Lung (tissue), 12 donors: ENCODE results near the gene VENTX. TPM values are rescaled to one million over a fixed set of nuclear protein-coding genes. Genes with fewer than 3 reads are reported as not detected.

Source experiments
- ATAC-seq: fragments of 200-7000 bp; cut with Tn5 transposase; one replicate; pipeline ENCODE4 v1.9.1; 2020; ENCODE audit warnings: moderate number of reproducible peaks; ENCODE audit not compliant: insufficient read depth, low FRiP score
- DNase-seq, 3 donors: peaks; one replicate each; pipeline ENCODE4 v3.0.0-alpha.2; 2013 to 2017
- H3K27ac ChIP-seq, 2 donors: one replicate each; pipeline ENCODE4 v1.5.1; 2013; ENCODE audit warnings: mild to moderate bottlenecking in 2 of 2, moderate library complexity in 2 of 2, control low read depth in 1 of 2, inconsistent platforms in 1 of 2, low read depth in 1 of 2, low read length in 1 of 2
- H3K27me3 ChIP-seq, 3 donors: one replicate each; pipeline ENCODE4 v1.5.1; 2013; ENCODE audit warnings: low read length in 2 of 3; ENCODE audit not compliant: control insufficient read depth in 3 of 3, insufficient read depth in 3 of 3
- H3K36me3 ChIP-seq, 4 donors: one replicate each; pipeline ENCODE4 v1.5.1; 2013; ENCODE audit warnings: low read length in 4 of 4, mild to moderate bottlenecking in 1 of 4, moderate library complexity in 1 of 4; ENCODE audit not compliant: control insufficient read depth in 4 of 4, insufficient read depth in 4 of 4
- H3K4me1 ChIP-seq, 5 donors: one replicate each; pipeline ENCODE4 v1.5.1; 2013; ENCODE audit warnings: low read length in 5 of 5, mild to moderate bottlenecking in 2 of 5, moderate library complexity in 1 of 5; ENCODE audit not compliant: control insufficient read depth in 5 of 5, insufficient read depth in 5 of 5
- H3K4me3 ChIP-seq: one replicate; pipeline ENCODE4 v1.5.1; 2013; ENCODE audit warnings: mild to moderate bottlenecking, control low read depth, moderate library complexity
- H3K9ac ChIP-seq, 2 donors: one replicate each; pipeline ENCODE4 v1.5.1; 2013; ENCODE audit warnings: low read length in 2 of 2, control low read depth in 1 of 2; ENCODE audit not compliant: insufficient read depth in 1 of 2
- H3K9me3 ChIP-seq, 4 donors: one replicate each; pipeline ENCODE4 v1.5.1; 2013; ENCODE audit warnings: low read length in 3 of 4, mild to moderate bottlenecking in 1 of 4, moderate library complexity in 1 of 4; ENCODE audit not compliant: control insufficient read depth in 4 of 4, insufficient read depth in 3 of 4
- CTCF ChIP-seq: IDR thresholded peaks from 2 replicates; pipeline ENCODE4 v1.5.1; 2012; ENCODE audit warnings: mild to moderate bottlenecking; ENCODE audit errors: control extremely low read depth, extremely low read depth
- WGBS, 2 donors: extraction: QIAGEN DNeasy Blood & Tissue Kit; methylation state at CpG; one replicate each; pipeline ENCODE4 v1.1.7; 2013; 5-methylcytosine and 5-hydroxymethylcytosine counted together
- polyA plus RNA-seq, 2 donors: library from polyadenylated mRNA; stranded (reverse); fragments of 200-250 nt; gene quantifications; one replicate each; pipeline ENCODE4 v1.2.1, GENCODE V29; 2013
- total RNA-seq, 2 donors: library from RNA; depleted of rRNA in 1 of 2; stranded (reverse); fragments of >200 nt in 1 of 2; gene quantifications; one replicate each; pipeline ENCODE4 v1.2.1, GENCODE V29; 2014 to 2021
- donor health status: control.
- donor health status: control.
- donor health status: Bipolar disorder and iron deficiency.
- donor health status: healthy.
- donor health status: DM: yes; HTN: yes; CAD: no.

Gene VENTX
- total and polyA plus RNA-seq, 4 donors = 0.46 to 4.0 (median 2.4) TPM

GRCh38 chr10:133257489-133258065 lies 19.9 kb downstream of the VENTX start:
- 8 to 10% methylated on average over 26 to 27 of the region's 27 CpGs for WGBS, 2 donors
- H3K4me1 ChIP-seq = peaks cover 2 to 38% (median 5%) of the 10 kb centered on the region in 5 donors
- peak; percentile 17 for TF ChIP-seq CTCF

GRCh38 chr10:133258066-133258817 lies 20.6 kb downstream of the VENTX start:
- ATAC-seq (no peak), DNase-seq (no peak)
- Histone ChIP-seq H3K9ac (no peak overlapping the region), H3K36me3 (no peaks in the 10 kb centered on the region), H3K9me3 (no peaks in the 10 kb centered on the region), H3K27me3 (peaks cover 0 to 3% (median 0%) of the 10 kb centered on the region in 3 donors), H3K27ac (peak overlapping the region in 1 of 2 donors; percentile 90), H3K4me3 (no peak overlapping the region), H3K4me1 (peaks cover 2 to 41% (median 5%) of the 10 kb centered on the region in 5 donors)
- no peak for TF ChIP-seq CTCF
- WGBS, 2 donors = 37 to 49% methylated on average over 20 to 21 of the region's 21 CpGs

More at GRCh38 chr10:133257489-133258065, 19.9 kb downstream of the VENTX start:
- H3K9me3 ChIP-seq = no peaks in the 10 kb centered on the region
- peak in 1 of 3 donors; percentile 45 for DNase-seq
- no peak overlapping the region for H3K4me3 ChIP-seq
- ATAC-seq = peak; percentile 53
- H3K27me3 ChIP-seq = peaks cover 0 to 3% (median 0%) of the 10 kb centered on the region in 3 donors
- no peak overlapping the region for H3K9ac ChIP-seq
- peak overlapping the region in 1 of 2 donors; percentile 90 for H3K27ac ChIP-seq
- H3K36me3 ChIP-seq = no peaks in the 10 kb centered on the region

- Histone ChIP-seq H3K9me3 (no peaks in the 10 kb centered on the region), H3K4me3 (no peak overlapping the region), H3K9ac (no peak overlapping the region), H3K27me3 (peaks cover 0 to 3% (median 0%) of the 10 kb centered on the region in 3 donors), H3K36me3 (no peaks in the 10 kb centered on the region), H3K4me1 (peaks cover 2 to 41% (median 5%) of the 10 kb centered on the region in 5 donors), H3K27ac (peak overlapping the region in 1 of 2 donors; percentile 90)
- DNase-seq (peak; percentile 86 to 89 (median 86)), ATAC-seq (peak; percentile 46)
- TF ChIP-seq CTCF = no peak
- 21 to 36% methylated on average over 24 of the region's 24 CpGs for WGBS, 2 donors
Observed at GRCh38 chr10:133258818-133259601, 21.4 kb downstream of the VENTX start.
